Lung (tissue), 16 donors: Measurements from ENCODE around the gene SDF4. TPM values are rescaled to one million over a fixed set of nuclear protein-coding genes. Genes with fewer than 3 reads are reported as not detected.

Source experiments
- ATAC-seq: fragments of 200-7000 bp; cut with Tn5 transposase; one replicate; pipeline ENCODE4 v1.9.1; 2020; ENCODE audit warnings: moderate number of reproducible peaks; ENCODE audit not compliant: insufficient read depth, low FRiP score
- DNase-seq, 3 donors: peaks; one replicate each; pipeline ENCODE4 v3.0.0-alpha.2; 2013 to 2017
- H3K27ac ChIP-seq, 2 donors: one replicate each; pipeline ENCODE4 v1.5.1; 2013; ENCODE audit warnings: mild to moderate bottlenecking in 2 of 2, moderate library complexity in 2 of 2, control low read depth in 1 of 2, inconsistent platforms in 1 of 2, low read depth in 1 of 2, low read length in 1 of 2
- H3K27me3 ChIP-seq, 3 donors: one replicate each; pipeline ENCODE4 v1.5.1; 2013; ENCODE audit warnings: low read length in 2 of 3; ENCODE audit not compliant: control insufficient read depth in 3 of 3, insufficient read depth in 3 of 3
- H3K36me3 ChIP-seq, 4 donors: one replicate each; pipeline ENCODE4 v1.5.1; 2013; ENCODE audit warnings: low read length in 4 of 4, mild to moderate bottlenecking in 1 of 4, moderate library complexity in 1 of 4; ENCODE audit not compliant: control insufficient read depth in 4 of 4, insufficient read depth in 4 of 4
- H3K4me1 ChIP-seq, 5 donors: one replicate each; pipeline ENCODE4 v1.5.1; 2013; ENCODE audit warnings: low read length in 5 of 5, mild to moderate bottlenecking in 2 of 5, moderate library complexity in 1 of 5; ENCODE audit not compliant: control insufficient read depth in 5 of 5, insufficient read depth in 5 of 5
- H3K4me3 ChIP-seq: one replicate; pipeline ENCODE4 v1.5.1; 2013; ENCODE audit warnings: mild to moderate bottlenecking, control low read depth, moderate library complexity
- H3K9ac ChIP-seq, 2 donors: one replicate each; pipeline ENCODE4 v1.5.1; 2013; ENCODE audit warnings: low read length in 2 of 2, control low read depth in 1 of 2; ENCODE audit not compliant: insufficient read depth in 1 of 2
- H3K9me3 ChIP-seq, 4 donors: one replicate each; pipeline ENCODE4 v1.5.1; 2013; ENCODE audit warnings: low read length in 3 of 4, mild to moderate bottlenecking in 1 of 4, moderate library complexity in 1 of 4; ENCODE audit not compliant: control insufficient read depth in 4 of 4, insufficient read depth in 3 of 4
- WGBS, 2 donors: extraction: QIAGEN DNeasy Blood & Tissue Kit; methylation state at CpG; one replicate each; pipeline ENCODE4 v1.1.7; 2013; 5-methylcytosine and 5-hydroxymethylcytosine counted together
- long read RNA-seq, 5 donors: transcript quantifications; one replicate each; lab custom pipeline, GENCODE V29; 2026
- polyA plus RNA-seq, 2 donors: library from polyadenylated mRNA; stranded (reverse); fragments of 200-250 nt; gene quantifications; one replicate each; pipeline ENCODE4 v1.2.1, GENCODE V29; 2013
- total RNA-seq, 2 donors: library from RNA; depleted of rRNA in 1 of 2; stranded (reverse); fragments of >200 nt in 1 of 2; gene quantifications; one replicate each; pipeline ENCODE4 v1.2.1, GENCODE V29; 2014 to 2021
- TF ChIP-seq, protein P1 (sequence below): IDR thresholded peaks from 2 replicates; pipeline ENCODE4 v1.5.1; 2012; ENCODE audit warnings: mild to moderate bottlenecking; ENCODE audit errors: control extremely low read depth, extremely low read depth
- donor health status: control.
- donor health status: control.
- donor health status: Bipolar disorder and iron deficiency.
- donor health status: healthy.
- donor health status: DM: yes; HTN: yes; CAD: no.

Gene SDF4, protein sequence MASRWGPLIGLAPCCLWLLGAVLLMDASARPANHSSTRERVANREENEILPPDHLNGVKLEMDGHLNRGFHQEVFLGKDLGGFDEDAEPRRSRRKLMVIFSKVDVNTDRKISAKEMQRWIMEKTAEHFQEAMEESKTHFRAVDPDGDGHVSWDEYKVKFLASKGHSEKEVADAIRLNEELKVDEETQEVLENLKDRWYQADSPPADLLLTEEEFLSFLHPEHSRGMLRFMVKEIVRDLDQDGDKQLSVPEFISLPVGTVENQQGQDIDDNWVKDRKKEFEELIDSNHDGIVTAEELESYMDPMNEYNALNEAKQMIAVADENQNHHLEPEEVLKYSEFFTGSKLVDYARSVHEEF
- total RNA-seq (100 to 1,000 TPM in 1 of 2 donors, 10 to 100 TPM in 1; 65.7 to 189 TPM), polyA plus RNA-seq (100 to 1,000 TPM; 108 to 178 TPM)
- long read RNA-seq, donor 1, transcript SDF4-207 (3 exons, 3,516 nt) = minor isoform, 5 of 47 reads
- long read RNA-seq, donor 1, transcript SDF4-202 (7 exons, 1,956 nt) = major isoform, 21 of 47 reads
- long read RNA-seq, donor 1, partial matches to known transcripts = 17 of 47 reads
- long read RNA-seq, donor 1, other reads (novel, unspliced or antisense) = 0 of 47 reads
- long read RNA-seq, donor 2, transcript SDF4-202 (7 exons, 1,956 nt) = major isoform, 11 of 13 reads
- long read RNA-seq, donor 2, partial matches to known transcripts = 0 of 13 reads
- long read RNA-seq, donor 2, other reads (novel, unspliced or antisense) = 0 of 13 reads
- long read RNA-seq, donor 3, transcript SDF4-202 (7 exons, 1,956 nt) = major isoform, 24 of 27 reads
- long read RNA-seq, donor 3, partial matches to known transcripts = 0 of 27 reads
- long read RNA-seq, donor 3, other reads (novel, unspliced or antisense) = 0 of 27 reads
- long read RNA-seq, donor 4, partial matches to known transcripts = 0 of 8 reads
- long read RNA-seq, donor 4, other reads (novel, unspliced or antisense) = 0 of 8 reads
- long read RNA-seq, donor 5, transcript SDF4-202 (7 exons, 1,956 nt) = major isoform, 27 of 30 reads
- long read RNA-seq, donor 5, partial matches to known transcripts = 0 of 30 reads
- long read RNA-seq, donor 5, other reads (novel, unspliced or antisense) = 0 of 30 reads

DNA sequence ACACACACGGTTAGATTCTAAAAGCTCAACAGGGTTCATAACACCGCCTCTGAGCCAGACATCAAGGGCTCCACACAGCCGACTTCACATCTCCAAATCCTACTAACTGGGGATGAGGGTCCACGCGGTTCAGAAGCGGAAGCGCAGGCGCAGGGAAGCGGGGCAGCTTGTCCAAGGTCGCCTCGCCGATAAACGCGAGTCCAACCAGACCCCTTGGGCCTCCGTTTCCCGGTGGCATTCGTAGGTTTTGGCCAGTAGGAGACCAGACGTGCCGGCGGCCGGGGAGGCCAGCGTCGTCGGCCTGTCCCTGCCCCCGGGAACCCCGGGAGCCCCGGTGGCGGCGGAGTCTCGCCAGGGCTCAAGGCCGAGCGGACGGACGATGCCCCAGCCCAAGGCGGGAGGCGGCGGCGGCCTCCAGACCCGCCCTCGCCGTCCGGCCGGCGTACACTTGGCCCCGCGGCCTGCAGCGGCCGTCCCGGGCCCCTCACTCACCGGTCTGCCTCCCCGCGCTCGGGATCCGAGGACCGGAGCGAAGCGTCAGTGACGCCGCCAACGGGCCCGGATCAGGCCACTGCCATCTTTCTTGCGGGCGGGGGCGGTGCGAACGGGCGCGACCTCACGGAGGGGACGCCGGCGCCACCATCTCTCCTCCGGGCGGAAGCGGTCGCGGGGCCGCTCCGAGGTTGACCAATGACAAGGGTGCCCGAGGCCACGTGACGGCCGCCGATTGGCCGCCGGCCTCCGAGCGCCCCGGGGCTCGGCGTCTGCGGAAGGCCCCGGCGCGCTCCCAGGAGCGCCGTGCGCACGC lies at the start of gene SDF4:
SDF4 (minus strand) TSS at position 602 of the 808 bp plus-strand sequence. CDS start 3,229 bp downstream, outside the sequence.
- TF ChIP-seq, protein P1, sequence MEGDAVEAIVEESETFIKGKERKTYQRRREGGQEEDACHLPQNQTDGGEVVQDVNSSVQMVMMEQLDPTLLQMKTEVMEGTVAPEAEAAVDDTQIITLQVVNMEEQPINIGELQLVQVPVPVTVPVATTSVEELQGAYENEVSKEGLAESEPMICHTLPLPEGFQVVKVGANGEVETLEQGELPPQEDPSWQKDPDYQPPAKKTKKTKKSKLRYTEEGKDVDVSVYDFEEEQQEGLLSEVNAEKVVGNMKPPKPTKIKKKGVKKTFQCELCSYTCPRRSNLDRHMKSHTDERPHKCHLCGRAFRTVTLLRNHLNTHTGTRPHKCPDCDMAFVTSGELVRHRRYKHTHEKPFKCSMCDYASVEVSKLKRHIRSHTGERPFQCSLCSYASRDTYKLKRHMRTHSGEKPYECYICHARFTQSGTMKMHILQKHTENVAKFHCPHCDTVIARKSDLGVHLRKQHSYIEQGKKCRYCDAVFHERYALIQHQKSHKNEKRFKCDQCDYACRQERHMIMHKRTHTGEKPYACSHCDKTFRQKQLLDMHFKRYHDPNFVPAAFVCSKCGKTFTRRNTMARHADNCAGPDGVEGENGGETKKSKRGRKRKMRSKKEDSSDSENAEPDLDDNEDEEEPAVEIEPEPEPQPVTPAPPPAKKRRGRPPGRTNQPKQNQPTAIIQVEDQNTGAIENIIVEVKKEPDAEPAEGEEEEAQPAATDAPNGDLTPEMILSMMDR = no peak
- Histone ChIP-seq H3K4me1 (peaks cover 0 to 19% (median 7%) of the 10 kb centered on the region in 5 donors), H3K9ac (peak within 1 kb of the TSS in 1 of 2 donors; percentile 56), H3K36me3 (peaks cover 0 to 25% (median 3%) of the 10 kb centered on the region in 4 donors), H3K27me3 (no peaks in the 10 kb centered on the region), H3K27ac (peak within 1 kb of the TSS; percentile 91 to 97), H3K4me3 (peak within 1 kb of the TSS; percentile 93), H3K9me3 (peaks cover 0 to 6% (median 0%) of the 10 kb centered on the region in 4 donors)
- WGBS, 2 donors = 1% methylated on average over 69 to 99 of the region's 99 CpGs
- DNase-seq (peak; percentile 97 to 99 (median 97)), ATAC-seq (peak; percentile 96)

DNA sequence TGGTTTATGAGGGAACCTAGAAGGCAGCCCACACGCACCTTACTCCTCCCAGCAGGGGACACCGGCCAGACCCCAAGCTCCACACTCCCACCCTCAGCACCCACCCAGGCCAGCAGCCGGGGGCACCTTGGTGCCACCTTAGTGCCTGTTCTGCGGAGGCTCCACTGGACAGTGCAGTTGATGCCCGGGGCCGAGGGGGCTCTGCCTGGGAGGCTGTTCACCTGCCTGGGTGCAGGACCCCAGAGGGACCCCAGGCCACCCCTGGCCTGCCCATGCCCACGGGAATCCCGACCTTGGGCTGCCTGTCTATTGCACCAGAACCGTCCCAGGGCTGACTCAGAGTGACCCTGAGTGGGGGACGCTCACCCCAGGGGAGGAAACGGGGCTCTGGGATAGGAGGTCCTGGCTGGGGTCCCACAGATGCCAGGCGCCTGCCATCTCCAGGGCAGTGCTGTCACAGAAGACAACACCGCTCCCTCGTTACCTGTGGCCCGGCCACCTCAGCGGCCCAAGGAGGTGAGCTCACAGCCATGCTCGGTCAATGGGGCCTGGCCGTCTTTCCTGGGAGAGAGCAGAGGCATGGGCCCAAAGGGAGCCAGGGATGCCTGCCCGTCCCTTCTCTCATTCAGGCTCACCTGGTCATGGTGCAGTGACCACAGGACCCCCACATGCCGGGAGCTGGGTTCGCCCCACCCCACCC lies 49.1 kb upstream of the SDF4 start:
- DNase-seq (no peak), ATAC-seq (no peak)
- no peak overlapping the region for H3K27ac ChIP-seq
- no peaks in the 10 kb centered on the region for H3K36me3 ChIP-seq
- TF ChIP-seq, protein P1 = no peak
- H3K9me3 ChIP-seq = peaks cover 0 to 2% (median 0%) of the 10 kb centered on the region in 4 donors
- H3K27me3 ChIP-seq = no peaks in the 10 kb centered on the region
- peaks cover 0 to 2% (median 0%) of the 10 kb centered on the region in 5 donors for H3K4me1 ChIP-seq
- no peak overlapping the region for H3K4me3 ChIP-seq
- WGBS, 2 donors = 92 to 96% methylated on average over 21 of the region's 21 CpGs
- H3K9ac ChIP-seq = no peak overlapping the region

DNA sequence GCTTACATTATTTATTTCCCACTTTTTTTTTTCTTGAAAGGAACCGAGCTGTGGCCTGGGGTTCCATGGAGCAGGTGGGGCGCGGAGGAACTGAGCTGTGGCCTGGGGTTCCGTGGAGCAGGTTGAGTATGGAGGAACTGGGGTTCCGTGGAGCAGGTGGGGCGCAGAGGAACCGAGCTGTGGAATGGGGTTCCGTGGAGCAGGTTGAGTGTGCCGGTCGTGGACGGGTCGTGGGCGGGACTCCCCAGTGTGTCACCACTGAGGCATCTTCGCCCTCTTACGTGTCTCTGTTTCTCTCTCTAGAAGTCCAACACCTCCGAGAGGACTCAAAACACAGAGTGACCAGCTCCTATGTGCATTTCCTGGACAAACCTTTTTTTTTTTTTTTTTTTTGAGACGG lies 47.2 kb upstream of the SDF4 start:
- TF ChIP-seq, protein P1 = no peak
- Histone ChIP-seq H3K27me3 (no peaks in the 10 kb centered on the region), H3K36me3 (no peaks in the 10 kb centered on the region), H3K9ac (no peak overlapping the region), H3K9me3 (peaks cover 0 to 2% (median 0%) of the 10 kb centered on the region in 4 donors), H3K4me3 (no peak overlapping the region), H3K27ac (no peak overlapping the region), H3K4me1 (peaks cover 0 to 7% (median 0%) of the 10 kb centered on the region in 5 donors)
- 91 to 94% methylated on average over 16 to 17 of the region's 17 CpGs for WGBS, 2 donors
- DNase-seq = no peak
- no peak for ATAC-seq
